Lower leg skin (tissue), 4 donors: Measurements from ENCODE around the gene GIT2. TPM values are rescaled to one million over a fixed set of nuclear protein-coding genes. Genes with fewer than 3 reads are reported as not detected.

Experiments used
- DNase-seq, 2 donors: peaks; one replicate each; pipeline ENCODE4 v3.0.0-alpha.2; 2019; ENCODE audit warnings: low spot score in 2 of 2
- H3K4me3 ChIP-seq: fragments of 200-600 bp; sonication (generic); 2 replicates; pipeline ENCODE4 v1.5.1; 2017; ENCODE audit warnings: mild to moderate bottlenecking, low read depth; ENCODE audit not compliant: poor library complexity, severe bottlenecking
- CTCF ChIP-seq, 3 donors: fragments of 450-650 bp; IDR thresholded peaks; one replicate each; pipeline ENCODE4 v1.5.1; 2016; ENCODE audit warnings: antibody characterized with exemption in 3 of 3, mild to moderate bottlenecking in 3 of 3, moderate library complexity in 2 of 3
- POLR2A ChIP-seq, 2 donors: fragments of 450-650 bp; IDR thresholded peaks; one replicate each; pipeline ENCODE4 v1.6.1; 2016 to 2017; ENCODE audit warnings: antibody characterized with exemption in 2 of 2, mild to moderate bottlenecking in 1 of 2, moderate library complexity in 1 of 2
- WGBS, 2 donors: methylation state at CpG; one replicate each; pipeline ENCODE4 v1.1.5; 2018; 5-methylcytosine and 5-hydroxymethylcytosine counted together
- intact Hi-C: fragments of 100-400 bp; cut with DNase I; formaldehyde crosslinking; loops from one replicate; pipeline ENCODE4 v1.15.0; 2023; ENCODE audit warnings: low total_unique reads
- total RNA-seq, 4 donors: library from RNA; depleted of rRNA; stranded (reverse); fragments of >200 nt; gene quantifications; one replicate each; pipeline ENCODE4 v1.1.0, GENCODE V29; 2016

The GIT2 gene
- total RNA-seq, 4 donors from 2014 or later = 25.2 to 31.8 (median 28.5) TPM

- H3K4me3 ChIP-seq = no peak overlapping the region
- 87 to 92% methylated on average over 7 to 8 of the region's 8 CpGs for WGBS, 2 donors
- TF ChIP-seq CTCF (IDR thresholded peaks at IDR 0.05) (no peak), POLR2A (IDR thresholded peaks at IDR 0.05) (no peak)
- intact Hi-C loops = no loop called here
- DNase-seq = no peak
These were observed 70.2 kb downstream of the GIT2 start for GRCh38 chr12:109926016-109926415.

- no peak for DNase-seq
- intact Hi-C loops = no loop called here
- H3K4me3 ChIP-seq = no peak overlapping the region
- TF ChIP-seq CTCF (IDR thresholded peaks at IDR 0.05) (no peak), POLR2A (IDR thresholded peaks at IDR 0.05) (no peak)
- 78 to 81% methylated on average over 18 to 19 of the region's 20 CpGs for WGBS, 2 donors
These were observed 70.9 kb downstream of the GIT2 start for GRCh38 chr12:109925185-109925840.

GRCh38 chr12:109923481-109924245 is 72.5 kb downstream of the GIT2 start:
- TF ChIP-seq CTCF (IDR thresholded peaks at IDR 0.05) = no peak
- no peak for TF ChIP-seq POLR2A (IDR thresholded peaks at IDR 0.05)
- no peak overlapping the region for H3K4me3 ChIP-seq
- WGBS, 2 donors = 77 to 81% methylated on average over 17 of the region's 17 CpGs
- intact Hi-C loops = no loop called here
- DNase-seq = no peak

GRCh38 chr12:109923038-109923437 is 73.1 kb downstream of the GIT2 start:
- no peak for TF ChIP-seq POLR2A (IDR thresholded peaks at IDR 0.05)
- TF ChIP-seq CTCF (IDR thresholded peaks at IDR 0.05) = no peak
- DNase-seq = no peak

GRCh38 chr12:109921982-109922381 is 74.2 kb downstream of the GIT2 start:
- no peak for DNase-seq

More at GRCh38 chr12:109923038-109923437, 73.1 kb downstream of the GIT2 start:
- WGBS, 2 donors = 76 to 87% methylated on average over 3 to 5 of the region's 5 CpGs
- no peak overlapping the region for H3K4me3 ChIP-seq
- intact Hi-C loops = no loop called here

More at GRCh38 chr12:109921982-109922381, 74.2 kb downstream of the GIT2 start:
- H3K4me3 ChIP-seq = no peak overlapping the region
- TF ChIP-seq CTCF (IDR thresholded peaks at IDR 0.05) = no peak
- TF ChIP-seq POLR2A (IDR thresholded peaks at IDR 0.05) = no peak
- 70 to 73% methylated on average over 4 of the region's 4 CpGs for WGBS, 2 donors
- intact Hi-C loops = no loop called here
